DND-41 (cell line): Measurements from ENCODE around the gene OXCT1.

Experiments
- CTCF ChIP-seq: IDR thresholded peaks from 2 replicates; pipeline ENCODE4 v1.5.1; 2012; ENCODE audit warnings: borderline replicate concordance, low read length, moderate library complexity, mild to moderate bottlenecking; ENCODE audit not compliant: poor library complexity, severe bottlenecking; ENCODE audit errors: extremely low read depth
- EZH2 ChIP-seq: IDR thresholded peaks from 3 replicates; pipeline ENCODE4 v1.6.1; 2012; ENCODE audit warnings: borderline replicate concordance, low read depth, mild to moderate bottlenecking, moderate library complexity, low read length, inconsistent platforms; ENCODE audit not compliant: severe bottlenecking

GRCh38 chr5:41878173-41878572 is 7.9 kb upstream of the OXCT1 start:
- TF ChIP-seq EZH2: no peak
- no peak for TF ChIP-seq CTCF
